KMS-11 (cell line): ENCODE results near the gene SMCP.

Experiments used
- H2AFZ ChIP-seq: fragments of 200-600 bp; sonication (generic); 2 replicates; pipeline ENCODE4 v1.6.1; 2016; ENCODE audit warnings: antibody characterized with exemption, mixed run types, low read depth
- H3K27ac ChIP-seq: fragments of 200-600 bp; sonication (generic); 2 replicates; pipeline ENCODE4 v1.6.1; 2016; ENCODE audit warnings: mild to moderate bottlenecking, mixed run types
- H3K27me3 ChIP-seq: fragments of 200-600 bp; sonication (generic); 2 replicates; pipeline ENCODE4 v1.6.1; 2017; ENCODE audit warnings: mild to moderate bottlenecking, low read depth, mixed run types, moderate library complexity; ENCODE audit not compliant: insufficient read depth
- H3K36me3 ChIP-seq: fragments of 200-600 bp; sonication (generic); 2 replicates; pipeline ENCODE4 v1.6.1; 2017; ENCODE audit warnings: mild to moderate bottlenecking, mixed run types; ENCODE audit not compliant: insufficient read depth
- H3K4me1 ChIP-seq: fragments of 200-600 bp; sonication (generic); 2 replicates; pipeline ENCODE4 v1.6.1; 2016; ENCODE audit warnings: mild to moderate bottlenecking, low read depth, mixed run types; ENCODE audit not compliant: poor library complexity, severe bottlenecking
- H3K4me2 ChIP-seq: fragments of 200-600 bp; sonication (generic); 2 replicates; pipeline ENCODE4 v1.7.0; 2016; ENCODE audit warnings: mild to moderate bottlenecking, mixed run types
- H3K4me3 ChIP-seq: fragments of 200-600 bp; sonication (generic); IDR thresholded peaks from 2 replicates; pipeline ENCODE4 v1.6.1; 2017; ENCODE audit warnings: low read depth, low read length, mixed read lengths; ENCODE audit not compliant: insufficient read depth
- H3K79me2 ChIP-seq: fragments of 200-600 bp; sonication (generic); 2 replicates; pipeline ENCODE4 v1.6.1; 2016; ENCODE audit warnings: low read depth, mixed run types; ENCODE audit not compliant: insufficient read depth
- H3K9ac ChIP-seq: fragments of 200-600 bp; sonication (generic); 2 replicates; pipeline ENCODE4 v1.6.1; 2016; ENCODE audit warnings: mild to moderate bottlenecking, mixed run types
- H4K20me1 ChIP-seq: fragments of 200-600 bp; sonication (generic); 2 replicates; pipeline ENCODE4 v1.6.1; 2016; ENCODE audit warnings: mild to moderate bottlenecking, mixed run types; ENCODE audit not compliant: insufficient read depth
- CTCF ChIP-seq: fragments of 200-600 bp; sonication (generic); conservative IDR thresholded peaks from 2 replicates; pipeline ENCODE4 v1.6.1; 2017; ENCODE audit warnings: low read depth, mild to moderate bottlenecking, antibody characterized with exemption, low read length, moderate library complexity, mixed read lengths

The SMCP gene

GRCh38 chr1:152912471-152912870 is 34.3 kb downstream of the SMCP start:
- Histone ChIP-seq H3K79me2 (no peaks in the 10 kb centered on the region), H3K4me1 (no peaks in the 10 kb centered on the region), H3K4me3 (no peak overlapping the region), H3K27me3 (no peaks in the 10 kb centered on the region), H4K20me1 (no peaks in the 10 kb centered on the region), H3K27ac (no peak overlapping the region), H3K9ac (no peak overlapping the region), H2AFZ (no peak overlapping the region), H3K4me2 (no peak overlapping the region), H3K36me3 (no peaks in the 10 kb centered on the region)
- no peak for TF ChIP-seq CTCF

- no peak overlapping the region for H3K4me2 ChIP-seq
- no peak for TF ChIP-seq CTCF
- H3K4me1 ChIP-seq, result no peaks in the 10 kb centered on the region
These were observed 34.8 kb downstream of the SMCP start for GRCh38 chr1:152912900-152913299.

DNA sequence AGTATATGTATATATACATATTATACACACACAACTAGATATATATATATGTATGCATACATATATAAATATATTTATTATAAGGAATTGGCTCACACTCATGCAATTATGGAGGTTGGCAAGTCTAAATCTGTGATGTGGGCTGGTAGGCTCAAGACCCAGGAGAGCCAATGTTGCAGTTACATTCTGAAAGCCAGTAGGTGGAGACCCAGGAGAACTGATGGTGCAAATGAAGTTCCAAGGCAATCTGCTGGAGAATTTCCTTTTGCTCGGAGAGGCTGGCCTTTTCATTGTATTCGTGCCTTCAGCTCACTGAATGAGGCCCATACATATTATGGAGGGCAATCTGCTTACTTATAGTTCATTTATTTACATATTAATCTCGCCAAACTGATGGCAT is 39.7 kb downstream of the SMCP start:
- no peak for TF ChIP-seq CTCF
- Histone ChIP-seq H3K9ac (no peak overlapping the region), H3K4me1 (no peaks in the 10 kb centered on the region), H3K36me3 (no peaks in the 10 kb centered on the region), H2AFZ (no peak overlapping the region), H4K20me1 (no peaks in the 10 kb centered on the region), H3K27me3 (no peaks in the 10 kb centered on the region), H3K27ac (no peak overlapping the region), H3K4me3 (no peak overlapping the region), H3K4me2 (no peak overlapping the region), H3K79me2 (no peaks in the 10 kb centered on the region)

More at GRCh38 chr1:152912900-152913299, 34.8 kb downstream of the SMCP start:
- no peaks in the 10 kb centered on the region for H3K27me3 ChIP-seq
- H2AFZ ChIP-seq, result no peak overlapping the region
- no peaks in the 10 kb centered on the region for H4K20me1 ChIP-seq
- H3K27ac ChIP-seq, result no peak overlapping the region
- no peaks in the 10 kb centered on the region for H3K79me2 ChIP-seq
- no peaks in the 10 kb centered on the region for H3K36me3 ChIP-seq
- no peak overlapping the region for H3K9ac ChIP-seq
- H3K4me3 ChIP-seq, result no peak overlapping the region

DNA sequence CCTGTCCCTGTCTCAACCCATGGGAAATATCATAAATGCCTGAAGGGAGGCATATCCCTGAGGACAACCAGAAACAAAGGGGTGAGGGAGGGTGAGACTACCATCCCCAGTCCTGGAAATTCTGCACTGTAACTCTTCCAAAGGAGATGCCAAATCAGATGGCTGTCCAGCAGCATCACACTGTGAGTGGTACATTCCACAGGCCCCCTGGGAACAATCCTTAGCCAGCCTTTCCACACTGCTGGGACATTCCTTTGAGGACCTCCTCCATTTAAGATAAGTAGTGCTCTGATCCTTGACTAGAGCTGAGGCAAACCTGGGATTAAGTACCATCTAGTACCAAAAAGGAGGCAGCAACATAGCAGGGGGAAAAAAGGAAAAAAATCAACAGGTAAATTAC is 40.9 kb downstream of the SMCP start:
- H3K79me2 ChIP-seq, result no peaks in the 10 kb centered on the region
- H3K4me3 ChIP-seq, result no peak overlapping the region
- H3K9ac ChIP-seq, result no peak overlapping the region
- no peaks in the 10 kb centered on the region for H3K36me3 ChIP-seq
- H2AFZ ChIP-seq, result no peak overlapping the region
- H3K4me2 ChIP-seq, result no peak overlapping the region
- TF ChIP-seq CTCF, result no peak
- H3K27ac ChIP-seq, result no peak overlapping the region
- no peaks in the 10 kb centered on the region for H3K4me1 ChIP-seq
- no peaks in the 10 kb centered on the region for H3K27me3 ChIP-seq
- H4K20me1 ChIP-seq, result no peaks in the 10 kb centered on the region
